AG04450 (cell line): ENCODE data around the gene MYO18B. TPM values are rescaled to one million over a fixed set of nuclear protein-coding genes. Genes with fewer than 3 reads are reported as not detected.

Source experiments
- CTCF ChIA-PET: fragments of 300-600, 350-600 bp; formaldehyde crosslinking; extraction: SDS; loops from one replicate; lab custom pipeline; 2022; ENCODE audit warnings: antibody characterized with exemption, inconsistent platforms; lab: Charles Lee
- POLR2A ChIA-PET: fragments of 350-600 bp; formaldehyde crosslinking; extraction: SDS; loops from one replicate; lab custom pipeline; 2021; ENCODE audit warnings: antibody characterized with exemption, inconsistent platforms; lab: Yijun Ruan, JAX
- DNase-seq: peaks from one replicate; pipeline ENCODE4 v3.0.0-alpha.2; 2011; ENCODE audit warnings: low read depth, low spot score
- H3K27ac ChIP-seq: one replicate; pipeline ENCODE4 v1.5.1; 2012; ENCODE audit warnings: low read depth, low read length, control low read depth
- H3K27me3 ChIP-seq: one replicate; pipeline ENCODE4 v1.6.0; 2012; ENCODE audit warnings: low read length; ENCODE audit not compliant: control insufficient read depth, insufficient read depth
- H3K4me3 ChIP-seq: 2 replicates; pipeline ENCODE4 v1.5.1; 2011; ENCODE audit warnings: mild to moderate bottlenecking, low read depth, low read length, control low read depth
- H3K9me3 ChIP-seq: 2 replicates; pipeline ENCODE4 v1.5.1; 2012; ENCODE audit warnings: low read length; ENCODE audit not compliant: control insufficient read depth, insufficient read depth
- polyA plus RNA-seq: library from polyadenylated mRNA; depleted of rRNA; stranded (reverse); fragments of >200 nt; gene quantifications from 2 replicates; pipeline ENCODE4 v1.2.3, GENCODE V29; 2011
- TF ChIP-seq, protein P1 (sequence below): IDR thresholded peaks from 2 replicates; pipeline ENCODE4 v1.5.1; 2011; ENCODE audit warnings: low read depth, low read length, control low read depth, inconsistent platforms

The MYO18B gene
- polyA plus RNA-seq, 1 experiment: not detected

DNA sequence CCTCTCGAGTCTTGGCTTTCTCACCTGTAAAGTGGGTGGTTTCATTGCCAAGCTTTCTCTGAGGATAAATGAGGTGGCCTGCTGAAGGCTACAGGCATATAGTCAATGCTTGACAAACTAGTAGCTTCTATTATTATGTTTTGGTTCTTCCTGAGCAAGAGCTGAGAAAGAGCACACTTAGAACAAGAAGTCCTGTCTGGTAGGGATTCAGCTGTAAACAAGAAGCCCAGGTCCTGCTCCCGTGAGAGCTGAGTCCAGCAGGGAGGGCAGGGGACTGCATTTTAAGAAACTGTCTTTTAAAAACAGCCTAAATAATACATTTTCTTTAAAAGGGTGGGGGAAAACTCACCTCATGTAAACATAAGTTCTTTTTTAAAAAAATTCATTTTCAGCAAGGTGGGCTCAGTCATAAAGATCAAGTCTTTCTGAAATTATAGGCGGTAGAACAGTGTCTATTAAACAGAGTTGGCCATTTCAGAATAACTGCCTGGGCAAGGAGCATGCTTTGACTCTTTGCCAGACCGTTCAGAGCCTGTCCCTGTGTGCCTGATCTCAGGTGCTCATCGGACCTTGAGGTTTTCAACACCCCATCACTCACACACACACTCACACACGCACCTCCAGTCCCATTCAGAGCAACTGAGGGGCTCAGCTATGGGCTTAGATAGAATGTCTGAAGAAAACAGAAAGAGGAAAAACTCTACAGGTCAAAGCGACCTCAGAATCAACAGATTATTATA is 29.2 kb upstream of the MYO18B start:
- CTCF ChIA-PET: no interaction called here
- Histone ChIP-seq H3K27ac (no peak overlapping the region), H3K9me3 (no peaks in the 10 kb centered on the region), H3K4me3 (no peak overlapping the region), H3K27me3 (no peaks in the 10 kb centered on the region)
- TF ChIP-seq, protein P1, sequence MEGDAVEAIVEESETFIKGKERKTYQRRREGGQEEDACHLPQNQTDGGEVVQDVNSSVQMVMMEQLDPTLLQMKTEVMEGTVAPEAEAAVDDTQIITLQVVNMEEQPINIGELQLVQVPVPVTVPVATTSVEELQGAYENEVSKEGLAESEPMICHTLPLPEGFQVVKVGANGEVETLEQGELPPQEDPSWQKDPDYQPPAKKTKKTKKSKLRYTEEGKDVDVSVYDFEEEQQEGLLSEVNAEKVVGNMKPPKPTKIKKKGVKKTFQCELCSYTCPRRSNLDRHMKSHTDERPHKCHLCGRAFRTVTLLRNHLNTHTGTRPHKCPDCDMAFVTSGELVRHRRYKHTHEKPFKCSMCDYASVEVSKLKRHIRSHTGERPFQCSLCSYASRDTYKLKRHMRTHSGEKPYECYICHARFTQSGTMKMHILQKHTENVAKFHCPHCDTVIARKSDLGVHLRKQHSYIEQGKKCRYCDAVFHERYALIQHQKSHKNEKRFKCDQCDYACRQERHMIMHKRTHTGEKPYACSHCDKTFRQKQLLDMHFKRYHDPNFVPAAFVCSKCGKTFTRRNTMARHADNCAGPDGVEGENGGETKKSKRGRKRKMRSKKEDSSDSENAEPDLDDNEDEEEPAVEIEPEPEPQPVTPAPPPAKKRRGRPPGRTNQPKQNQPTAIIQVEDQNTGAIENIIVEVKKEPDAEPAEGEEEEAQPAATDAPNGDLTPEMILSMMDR: no peak
- POLR2A ChIA-PET: no interaction called here
- DNase-seq: no peak

DNA sequence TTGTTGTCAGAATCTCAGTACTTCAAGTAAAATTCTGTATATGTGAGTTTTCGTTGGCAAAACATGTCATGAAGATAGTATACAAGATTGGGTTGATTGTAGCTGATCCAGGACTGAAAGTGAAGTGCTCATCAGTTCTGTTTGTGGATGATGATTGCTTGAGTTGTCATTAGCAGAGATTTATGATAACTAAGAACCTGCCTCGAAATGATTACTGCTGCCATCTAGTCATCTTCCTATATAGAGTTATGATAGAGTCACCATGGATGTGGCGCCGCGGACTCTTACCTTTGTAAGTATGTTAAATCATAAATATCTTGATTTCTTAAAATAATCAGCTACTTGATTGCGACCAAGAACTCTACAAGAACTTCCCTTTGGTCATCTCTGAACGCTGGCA is 27.9 kb upstream of the MYO18B start:
- no peaks in the 10 kb centered on the region for H3K27me3 ChIP-seq
- CTCF ChIA-PET: interaction anchor here (1.4 kb wide), 1 partner anchor 59 kb away, joined by 5 read pairs; no protein-coding TSS in a partner anchor

DNA sequence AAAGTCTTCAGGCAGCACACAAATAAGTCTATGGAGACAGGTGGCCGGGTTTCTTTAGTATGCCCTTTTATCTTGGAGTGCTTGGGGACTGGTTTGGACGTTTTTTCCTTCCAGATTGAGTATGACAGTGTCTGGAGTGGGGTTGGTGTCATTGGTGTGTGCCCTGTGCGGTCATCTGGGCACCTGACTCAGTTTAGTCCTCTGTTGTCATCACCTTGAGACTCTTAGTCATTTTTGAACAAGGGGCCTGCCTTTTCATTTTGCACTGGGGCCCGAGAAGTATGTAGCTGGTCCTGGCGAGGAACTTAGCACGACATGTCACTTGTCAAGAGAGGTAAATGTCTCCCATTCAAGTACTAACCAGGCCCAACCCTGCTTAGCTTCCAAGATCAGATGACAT is 27.2 kb upstream of the MYO18B start:
- no peak overlapping the region for H3K27ac ChIP-seq
- H3K9me3 ChIP-seq: no peaks in the 10 kb centered on the region
- ChIA-PET POLR2A (no interaction called here), CTCF (interaction anchor here (1.4 kb wide), 1 partner anchor 58 kb away, joined by 5 read pairs; no protein-coding TSS in a partner anchor)
- no peak for DNase-seq
- no peaks in the 10 kb centered on the region for H3K27me3 ChIP-seq
- TF ChIP-seq, protein P1: no peak
- H3K4me3 ChIP-seq: no peak overlapping the region

More for the DNA sequence above, 27.9 kb upstream of the MYO18B start:
- Histone ChIP-seq H3K9me3 (no peaks in the 10 kb centered on the region), H3K27ac (no peak overlapping the region), H3K4me3 (no peak overlapping the region)
- TF ChIP-seq, protein P1: no peak
- DNase-seq: no peak
- POLR2A ChIA-PET: no interaction called here

DNA sequence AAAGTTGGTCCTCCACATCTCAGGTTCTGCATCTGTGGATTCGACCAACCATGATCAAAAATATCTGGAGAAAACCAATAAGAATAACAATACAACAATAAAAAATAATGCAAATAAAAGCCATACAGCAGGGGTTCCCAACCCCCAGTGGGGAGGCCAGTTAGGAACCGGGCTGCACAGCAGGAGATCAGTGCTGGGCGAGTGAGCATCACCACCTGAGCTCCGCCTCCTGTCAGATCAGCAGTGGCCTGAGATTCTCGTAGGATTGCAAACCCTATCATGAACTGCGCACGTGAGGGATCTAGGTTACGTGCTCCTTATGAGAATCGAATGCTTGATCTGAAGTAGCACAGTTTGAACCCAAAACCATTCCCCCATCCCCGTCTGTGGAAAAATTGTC is 25.4 kb upstream of the MYO18B start:
- Histone ChIP-seq H3K27ac (no peak overlapping the region), H3K9me3 (no peaks in the 10 kb centered on the region), H3K27me3 (no peaks in the 10 kb centered on the region), H3K4me3 (no peak overlapping the region)
- POLR2A ChIA-PET: no interaction called here
- CTCF ChIA-PET: no interaction called here
- TF ChIP-seq, protein P1: no peak
- DNase-seq: no peak

DNA sequence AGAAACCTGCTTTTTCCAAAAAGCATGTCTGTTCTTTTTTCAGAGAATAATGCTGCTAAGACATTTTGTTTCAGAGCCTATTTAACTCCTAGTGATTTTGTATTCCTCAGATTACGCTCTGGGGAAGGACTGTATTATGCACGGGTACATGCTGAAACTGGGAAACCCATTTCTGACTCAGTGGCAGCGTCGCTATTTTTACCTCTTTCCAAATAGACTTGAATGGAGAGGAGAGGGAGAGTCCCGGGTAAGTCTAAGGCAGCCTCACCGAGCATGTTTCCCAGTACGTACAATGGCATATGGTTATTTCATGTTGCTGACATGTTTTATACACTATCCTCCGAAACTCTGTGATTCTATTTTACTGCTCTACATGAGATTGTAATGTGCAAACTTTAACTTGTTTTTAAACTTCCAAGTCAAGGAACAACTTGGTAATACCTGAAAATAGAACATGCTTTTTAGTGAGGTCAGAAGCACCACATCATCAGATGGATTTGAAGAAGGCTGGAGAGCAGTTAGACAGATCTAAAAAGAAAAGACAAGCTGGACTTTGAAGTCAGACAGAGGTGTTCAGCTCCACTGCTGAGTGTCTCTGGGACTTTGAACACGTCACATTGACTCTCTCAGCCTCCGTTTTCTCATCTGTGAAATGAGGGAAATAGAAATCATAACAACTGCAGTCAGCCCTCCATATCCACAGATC is 23.7 kb upstream of the MYO18B start:
- DNase-seq: no peak
- H3K9me3 ChIP-seq: no peaks in the 10 kb centered on the region

More for the DNA sequence above, 23.7 kb upstream of the MYO18B start:
- ChIA-PET POLR2A (no interaction called here), CTCF (interaction anchor here (0.7 kb wide), 1 partner anchor 13 kb away, joined by 4 read pairs; no protein-coding TSS in a partner anchor)
- TF ChIP-seq, protein P1: no peak
- no peak overlapping the region for H3K27ac ChIP-seq
- no peak overlapping the region for H3K4me3 ChIP-seq
- no peaks in the 10 kb centered on the region for H3K27me3 ChIP-seq
